Trophoblast cell (in vitro differentiated cells and primary cell): Measurements from ENCODE around the gene TM2D3.
A peak's percentile ranks its signal among the peaks of the same experiment; 100 is the strongest.

Experiments
- DNase-seq, 2 donors: peaks; one replicate each; pipeline ENCODE4 v3.0.0-alpha.2; 2016
- H2AFZ ChIP-seq: 2 replicates; pipeline ENCODE4 v1.6.1; 2013; ENCODE audit warnings: low read length, moderate library complexity, mild to moderate bottlenecking; ENCODE audit not compliant: insufficient read depth, poor library complexity
- H2AK5ac ChIP-seq: 2 replicates; pipeline ENCODE4 v1.6.1; 2013; ENCODE audit warnings: mild to moderate bottlenecking, low read length
- H2BK120ac ChIP-seq: 2 replicates; pipeline ENCODE4 v1.6.1; 2013; ENCODE audit warnings: low read length, mild to moderate bottlenecking, moderate library complexity; ENCODE audit not compliant: insufficient read depth, poor library complexity
- H2BK12ac ChIP-seq: 2 replicates; pipeline ENCODE4 v1.6.1; 2013; ENCODE audit warnings: mild to moderate bottlenecking, low read length, moderate library complexity
- H2BK5ac ChIP-seq: 2 replicates; pipeline ENCODE4 v1.6.1; 2013; ENCODE audit warnings: low read length, low read depth, moderate library complexity, mild to moderate bottlenecking; ENCODE audit not compliant: poor library complexity
- H3K14ac ChIP-seq: 2 replicates; pipeline ENCODE4 v1.6.1; 2013; ENCODE audit warnings: mild to moderate bottlenecking, low read length
- H3K18ac ChIP-seq: 2 replicates; pipeline ENCODE4 v1.6.1; 2013; ENCODE audit warnings: mild to moderate bottlenecking, low read length
- H3K23ac ChIP-seq: 2 replicates; pipeline ENCODE4 v1.6.1; 2013; ENCODE audit warnings: low read length
- H3K27ac ChIP-seq: 2 replicates; pipeline ENCODE4 v1.5.1; 2013; ENCODE audit warnings: low read depth, mild to moderate bottlenecking, inconsistent platforms, low read length, moderate library complexity
- H3K27me3 ChIP-seq: 2 replicates; pipeline ENCODE4 v1.6.1; 2013; ENCODE audit warnings: inconsistent platforms, mild to moderate bottlenecking, low read length, moderate library complexity; ENCODE audit not compliant: insufficient read depth
- H3K36me3 ChIP-seq, 2 experiments: 1 replicate in 1 of 2; 2 replicates in 1 of 2; pipeline ENCODE4 v1.6.1; 2013; ENCODE audit warnings: low read length in 2 of 2, mild to moderate bottlenecking in 2 of 2, moderate library complexity in 1 of 2; ENCODE audit not compliant: insufficient read depth in 2 of 2, control insufficient read depth in 1 of 2
- H3K4ac ChIP-seq: 2 replicates; pipeline ENCODE4 v1.6.1; 2013; ENCODE audit warnings: low read depth, mild to moderate bottlenecking, low read length, moderate library complexity
- H3K4me1 ChIP-seq, 2 experiments: 1 replicate in 1 of 2; 2 replicates in 1 of 2; pipeline ENCODE4 v1.6.1; 2013; ENCODE audit warnings: low read length in 2 of 2, mild to moderate bottlenecking in 2 of 2, moderate library complexity in 1 of 2; ENCODE audit not compliant: insufficient read depth in 2 of 2, control insufficient read depth in 1 of 2
- H3K4me2 ChIP-seq: 2 replicates; pipeline ENCODE4 v1.6.1; 2013; ENCODE audit warnings: inconsistent platforms, mild to moderate bottlenecking, low read length, moderate library complexity
- H3K4me3 ChIP-seq: 2 replicates; pipeline ENCODE4 v1.5.1; 2013; ENCODE audit warnings: mild to moderate bottlenecking, low read depth, low read length, inconsistent platforms
- H3K79me1 ChIP-seq: one replicate; pipeline ENCODE4 v1.6.1; 2013; ENCODE audit warnings: low read length
- H3K79me2 ChIP-seq: 2 replicates; pipeline ENCODE4 v1.6.1; 2013; ENCODE audit warnings: low read length, mild to moderate bottlenecking; ENCODE audit not compliant: control insufficient read depth, insufficient read depth, poor library complexity
- H3K9ac ChIP-seq: 2 replicates; pipeline ENCODE4 v1.6.1; 2013; ENCODE audit warnings: mild to moderate bottlenecking, low read length
- H3K9me3 ChIP-seq: 2 replicates; pipeline ENCODE4 v1.6.1; 2013; ENCODE audit warnings: low read depth, mild to moderate bottlenecking, control low read depth, inconsistent platforms, low read length; ENCODE audit not compliant: insufficient read depth
- H4K12ac ChIP-seq: 2 replicates; pipeline ENCODE4 v1.6.1; 2013; ENCODE audit warnings: low read depth, mild to moderate bottlenecking, low read length, moderate library complexity
- H4K8ac ChIP-seq: 2 replicates; pipeline ENCODE4 v1.6.1; 2013; ENCODE audit warnings: low read depth, mild to moderate bottlenecking, low read length, moderate library complexity
- H4K91ac ChIP-seq: one replicate; pipeline ENCODE4 v1.6.1; 2013; ENCODE audit warnings: low read depth, mild to moderate bottlenecking, low read length, moderate library complexity
- WGBS: extraction: QIAGEN DNeasy Blood & Tissue Kit; methylation state at CpG from one replicate; pipeline ENCODE4 v1.1.7; 2013; ENCODE audit warnings: missing lambda C conversion rate; ENCODE audit not compliant: insufficient read length, insufficient coverage; ENCODE audit errors: extremely low coverage; 5-methylcytosine and 5-hydroxymethylcytosine counted together

Gene TM2D3

GRCh38 chr15:101667881-101668280, 15.7 kb upstream of the TM2D3 start:
- no peak overlapping the region for H3K18ac ChIP-seq
- no peak overlapping the region for H3K4me2 ChIP-seq
- H3K79me2 ChIP-seq, result no peaks in the 10 kb centered on the region
- no peak overlapping the region for H2BK5ac ChIP-seq
- no peak overlapping the region for H3K14ac ChIP-seq
- no peak overlapping the region for H2BK12ac ChIP-seq
- no peaks in the 10 kb centered on the region for H3K79me1 ChIP-seq
- H3K23ac ChIP-seq, result no peak overlapping the region
- H3K4me3 ChIP-seq, result no peak overlapping the region
- H2BK120ac ChIP-seq, result no peak overlapping the region
- H3K9me3 ChIP-seq, result no peaks in the 10 kb centered on the region
- H3K27me3 ChIP-seq, result no peaks in the 10 kb centered on the region
- WGBS, result no CpG with 5 or more reads among the region's 1 CpG
- no peak overlapping the region for H2AK5ac ChIP-seq
- H2AFZ ChIP-seq, result no peak overlapping the region
- H4K91ac ChIP-seq, result no peak overlapping the region
- peaks cover 0 to 4% of the 10 kb centered on the region in 2 experiments for H3K36me3 ChIP-seq
- no peak overlapping the region for H3K4ac ChIP-seq
- no peak overlapping the region for H4K12ac ChIP-seq
- no peaks in the 10 kb centered on the region for H3K4me1 ChIP-seq
- no peak overlapping the region for H3K27ac ChIP-seq
- H3K9ac ChIP-seq, result no peak overlapping the region
- no peak for DNase-seq
- H4K8ac ChIP-seq, result no peak overlapping the region

GRCh38 chr15:101664303-101664913, 12.2 kb upstream of the TM2D3 start:
- no peak overlapping the region for H3K4me2 ChIP-seq
- no peaks in the 10 kb centered on the region for H3K36me3 ChIP-seq
- no peak overlapping the region for H2AK5ac ChIP-seq
- no peak overlapping the region for H3K4me3 ChIP-seq
- no peaks in the 10 kb centered on the region for H3K27me3 ChIP-seq
- peak in 1 of 2 donors; percentile 52 for DNase-seq
- H3K79me2 ChIP-seq, result no peaks in the 10 kb centered on the region
- H4K12ac ChIP-seq, result no peak overlapping the region
- H3K4me1 ChIP-seq, result no peaks in the 10 kb centered on the region
- no peaks in the 10 kb centered on the region for H3K79me1 ChIP-seq
- H2BK5ac ChIP-seq, result no peak overlapping the region
- no peak overlapping the region for H3K18ac ChIP-seq
- H3K9me3 ChIP-seq, result no peaks in the 10 kb centered on the region
- H2AFZ ChIP-seq, result no peak overlapping the region
- H3K9ac ChIP-seq, result no peak overlapping the region
- no CpG with 5 or more reads among the region's 9 CpGs for WGBS
- H2BK120ac ChIP-seq, result no peak overlapping the region
- H3K4ac ChIP-seq, result no peak overlapping the region
- H3K27ac ChIP-seq, result no peak overlapping the region
- H3K14ac ChIP-seq, result no peak overlapping the region
- no peak overlapping the region for H2BK12ac ChIP-seq
- H3K23ac ChIP-seq, result no peak overlapping the region
- H4K8ac ChIP-seq, result no peak overlapping the region
- no peak overlapping the region for H4K91ac ChIP-seq

GRCh38 chr15:101662203-101662602, 10.0 kb upstream of the TM2D3 start:
- no peak for DNase-seq
- Histone ChIP-seq H3K4ac (no peak overlapping the region), H4K91ac (no peak overlapping the region), H3K14ac (no peak overlapping the region), H2BK120ac (no peak overlapping the region), H3K9ac (no peak overlapping the region), H3K18ac (no peak overlapping the region), H2AK5ac (no peak overlapping the region), H3K4me2 (no peak overlapping the region), H3K9me3 (no peaks in the 10 kb centered on the region), H3K79me2 (no peaks in the 10 kb centered on the region), H2BK12ac (no peak overlapping the region), H3K4me1 (no peaks in the 10 kb centered on the region), H4K12ac (no peak overlapping the region), H2BK5ac (no peak overlapping the region), H3K4me3 (no peak overlapping the region), H3K23ac (no peak overlapping the region), H3K79me1 (no peaks in the 10 kb centered on the region), H3K27ac (no peak overlapping the region), H3K36me3 (peaks cover under 1 to 2% of the 10 kb centered on the region in 2 experiments), H3K27me3 (no peaks in the 10 kb centered on the region), H2AFZ (no peak overlapping the region), H4K8ac (no peak overlapping the region)
- WGBS, result no CpG with 5 or more reads among the region's 1 CpG

- H4K8ac ChIP-seq, result no peak overlapping the region
- DNase-seq, result no peak
- H4K91ac ChIP-seq, result no peak overlapping the region
- peak overlapping the region; percentile 61 for H3K9ac ChIP-seq
- no peak overlapping the region for H3K4ac ChIP-seq
- no peak overlapping the region for H3K18ac ChIP-seq
- H3K79me2 ChIP-seq, result no peaks in the 10 kb centered on the region
- H3K4me2 ChIP-seq, result no peak overlapping the region
- no peaks in the 10 kb centered on the region for H3K4me1 ChIP-seq
- no peaks in the 10 kb centered on the region for H3K27me3 ChIP-seq
- no CpG with 5 or more reads among the region's 2 CpGs for WGBS
- peaks cover 2 to 8% of the 10 kb centered on the region in 2 experiments for H3K36me3 ChIP-seq
- H2AK5ac ChIP-seq, result no peak overlapping the region
- H3K79me1 ChIP-seq, result no peaks in the 10 kb centered on the region
- no peak overlapping the region for H3K4me3 ChIP-seq
- H3K23ac ChIP-seq, result no peak overlapping the region
- H3K9me3 ChIP-seq, result no peaks in the 10 kb centered on the region
- no peak overlapping the region for H2BK12ac ChIP-seq
- no peak overlapping the region for H2BK5ac ChIP-seq
- H3K27ac ChIP-seq, result no peak overlapping the region
- H3K14ac ChIP-seq, result no peak overlapping the region
- H4K12ac ChIP-seq, result no peak overlapping the region
- no peak overlapping the region for H2AFZ ChIP-seq
- no peak overlapping the region for H2BK120ac ChIP-seq
Measured at GRCh38 chr15:101660005-101660404, 7.8 kb upstream of the TM2D3 start.
